Activated CD4-positive, alpha-beta T cell treated with anti-CD3 and anti-CD28 coated beads, Interleukin-2, amount 50 U/mL, for 48 hours (primary cell): ENCODE measurements around the gene CAPN11.
"Not testable (repeated sequence)": the region's sequence is repeated elsewhere in the genome, so short reads cannot be mapped to it uniquely, and the experiment has no call there.

ENCODE experiments used
- DNase-seq, 2 experiments: peaks; one replicate each; pipeline ENCODE4 v3.0.0-alpha.2; 2020

CAPN11 gene

DNA sequence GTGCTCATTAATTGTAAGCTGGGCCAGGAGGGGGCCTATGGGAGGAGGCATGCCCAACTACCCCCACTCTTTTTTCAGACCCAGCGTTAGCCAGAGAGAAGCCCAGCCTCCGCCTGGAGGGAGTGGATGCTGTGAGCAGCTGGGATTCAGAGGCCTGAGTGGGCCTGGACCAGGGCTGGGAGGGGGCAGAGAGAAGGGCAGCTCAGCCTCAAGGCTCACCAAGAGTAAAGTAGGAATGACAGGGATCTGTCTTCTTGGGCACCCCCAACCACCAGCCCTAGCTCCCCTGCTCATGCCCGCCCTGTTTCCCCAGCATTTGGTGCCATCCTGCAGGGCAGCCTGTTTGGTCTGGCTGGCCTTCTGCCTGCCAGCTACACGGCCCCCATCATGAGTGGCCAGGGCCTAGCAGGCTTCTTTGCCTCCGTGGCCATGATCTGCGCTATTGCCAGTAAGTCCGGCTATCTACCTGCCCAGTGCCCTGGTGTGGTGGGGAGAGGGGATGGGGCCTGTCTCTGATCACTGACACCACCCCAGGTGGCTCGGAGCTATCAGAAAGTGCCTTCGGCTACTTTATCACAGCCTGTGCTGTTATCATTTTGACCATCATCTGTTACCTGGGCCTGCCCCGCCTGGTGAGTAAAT is 71.5 kb downstream of the CAPN11 start:
- no peak for DNase-seq

DNA sequence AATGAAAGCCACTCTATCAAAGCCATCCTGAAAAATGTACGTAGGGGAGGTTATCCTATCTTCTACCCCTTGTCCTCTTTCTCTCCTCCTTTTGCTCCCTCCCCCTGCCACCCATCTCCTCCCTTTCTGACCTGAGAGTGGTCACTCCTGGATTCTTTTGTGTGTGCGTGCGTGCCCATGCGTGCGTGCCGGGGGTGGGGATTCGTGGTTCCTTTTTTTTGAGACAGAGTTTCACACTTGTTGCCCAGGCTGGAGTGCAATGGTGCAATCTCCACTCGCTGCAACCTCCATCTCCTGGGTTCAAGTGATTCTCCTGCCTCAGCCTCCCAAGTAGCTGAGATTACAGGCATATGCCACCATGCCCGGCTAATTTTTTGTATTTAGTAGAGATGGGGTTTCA is 72.8 kb downstream of the CAPN11 start:
- DNase-seq, result not testable (repeated sequence)

DNA sequence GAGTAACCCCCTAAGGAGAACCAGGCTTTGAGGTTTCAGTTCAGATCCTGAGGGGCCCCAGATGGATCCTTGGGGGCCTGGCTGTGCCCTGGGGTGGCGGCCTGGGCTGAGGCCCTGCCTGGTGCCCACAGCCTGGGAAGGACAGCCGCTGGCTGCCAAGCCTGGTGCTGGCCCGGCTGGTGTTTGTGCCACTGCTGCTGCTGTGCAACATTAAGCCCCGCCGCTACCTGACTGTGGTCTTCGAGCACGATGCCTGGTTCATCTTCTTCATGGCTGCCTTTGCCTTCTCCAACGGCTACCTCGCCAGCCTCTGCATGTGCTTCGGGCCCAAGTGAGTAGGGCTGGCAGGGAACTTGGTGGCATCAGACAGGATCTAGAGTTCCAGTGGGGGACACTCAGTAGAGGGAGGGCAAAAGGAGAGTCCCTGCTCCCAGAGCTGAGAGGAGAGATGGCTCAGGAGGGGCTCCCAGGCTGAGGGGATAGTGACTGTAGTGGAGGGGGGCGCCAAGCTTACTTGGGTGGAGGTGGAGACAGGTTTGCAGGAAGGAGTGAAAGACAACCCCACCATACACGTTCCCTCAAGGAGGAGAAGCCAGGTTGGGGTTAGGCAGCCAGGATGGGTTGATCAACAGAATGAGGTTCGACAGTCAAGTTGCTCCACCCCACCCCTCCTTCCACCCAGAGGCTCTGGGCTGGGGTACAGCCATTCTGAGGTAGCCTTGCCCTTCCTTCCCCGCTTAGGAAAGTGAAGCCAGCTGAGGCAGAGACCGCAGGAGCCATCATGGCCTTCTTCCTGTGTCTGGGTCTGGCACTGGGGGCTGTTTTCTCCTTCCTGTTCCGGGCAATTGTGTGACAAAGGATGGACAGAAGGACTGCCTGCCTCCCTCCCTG is 74.3 kb downstream of the CAPN11 start:
- no peak for DNase-seq

DNA sequence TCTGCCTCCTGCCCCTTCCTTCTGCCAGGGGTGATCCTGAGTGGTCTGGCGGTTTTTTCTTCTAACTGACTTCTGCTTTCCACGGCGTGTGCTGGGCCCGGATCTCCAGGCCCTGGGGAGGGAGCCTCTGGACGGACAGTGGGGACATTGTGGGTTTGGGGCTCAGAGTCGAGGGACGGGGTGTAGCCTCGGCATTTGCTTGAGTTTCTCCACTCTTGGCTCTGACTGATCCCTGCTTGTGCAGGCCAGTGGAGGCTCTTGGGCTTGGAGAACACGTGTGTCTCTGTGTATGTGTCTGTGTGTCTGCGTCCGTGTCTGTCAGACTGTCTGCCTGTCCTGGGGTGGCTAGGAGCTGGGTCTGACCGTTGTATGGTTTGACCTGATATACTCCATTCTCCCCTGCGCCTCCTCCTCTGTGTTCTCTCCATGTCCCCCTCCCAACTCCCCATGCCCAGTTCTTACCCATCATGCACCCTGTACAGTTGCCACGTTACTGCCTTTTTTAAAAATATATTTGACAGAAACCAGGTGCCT is 75.0 kb downstream of the CAPN11 start:
- no peak for DNase-seq
